B cell (primary cell): Measurements from ENCODE around the gene CMTM3. TPM values are rescaled to one million over a fixed set of nuclear protein-coding genes. Genes with fewer than 3 reads are reported as not detected.

ENCODE experiments used
- ATAC-seq: fragments of 200-7000 bp; cut with Tn5 transposase; one replicate; pipeline ENCODE4 v1.10.0; 2021; ENCODE audit warnings: low read depth, mild to moderate bottlenecking, moderate number of reproducible peaks, moderate library complexity
- CTCF ChIA-PET: fragments of 350-600 bp; sonication (Branson Sonifier 250); formaldehyde crosslinking; loops from one replicate; lab custom pipeline; 2021; ENCODE audit warnings: antibody characterized with exemption, inconsistent platforms; lab: Charles Lee
- POLR2A ChIA-PET: fragments of 350-600 bp; sonication (Branson Sonifier 250); formaldehyde crosslinking; loops from one replicate; lab custom pipeline; 2021; ENCODE audit warnings: antibody characterized with exemption; lab: Charles Lee
- DNase-seq: peaks from one replicate; pipeline ENCODE4 v3.0.0; 2013
- H2AFZ ChIP-seq: 2 replicates; pipeline ENCODE4 v1.6.1; 2012; ENCODE audit warnings: mild to moderate bottlenecking, low read depth, low read length; ENCODE audit not compliant: insufficient read depth, poor library complexity, severe bottlenecking
- H3K27ac ChIP-seq, 2 donors: 1 replicate in 1 of 2; 2 replicates in 1 of 2; pipeline ENCODE4 v1.5.1; 2012 to 2013; ENCODE audit warnings: low read length in 2 of 2, mild to moderate bottlenecking in 2 of 2, moderate library complexity in 1 of 2
- H3K27me3 ChIP-seq, 4 experiments: fragments of 200-600 bp in 1 of 4; sonication (generic) in 1 of 4; replicated peaks in 1 of 4; 1 replicate in 2 of 4; 2 replicates in 2 of 4; pipeline versions ENCODE4 v1.6.1 to v1.7.0; 2013 to 2016; ENCODE audit warnings: low read length in 3 of 4, mild to moderate bottlenecking in 2 of 4, mixed read lengths in 1 of 4, moderate library complexity in 1 of 4; ENCODE audit not compliant: insufficient read depth in 4 of 4, control insufficient read depth in 3 of 4; ENCODE audit errors: control extremely low read depth in 1 of 4
- H3K36me3 ChIP-seq, 2 experiments: replicated peaks in 1 of 2; 1 replicate in 1 of 2; 2 replicates in 1 of 2; pipeline versions ENCODE4 v1.6.1 to v1.7.1; 2013; ENCODE audit warnings: low read length in 1 of 2; ENCODE audit not compliant: insufficient read depth in 2 of 2, control insufficient read depth in 1 of 2; ENCODE audit errors: control extremely low read depth in 1 of 2, extremely low read depth in 1 of 2
- H3K4me1 ChIP-seq, 2 donors: fragments of 200-600 bp in 1 of 2; sonication (generic) in 1 of 2; 1 replicate in 1 of 2; 2 replicates in 1 of 2; pipeline versions ENCODE4 v1.5.1 to v1.6.1; 2013 to 2017; ENCODE audit warnings: low read length in 2 of 2; ENCODE audit not compliant: control insufficient read depth in 2 of 2, insufficient read depth in 2 of 2
- H3K4me2 ChIP-seq: replicated peaks from 2 replicates; pipeline ENCODE3; 2012; ENCODE audit warnings: mild to moderate bottlenecking, low read depth, low read length; ENCODE audit not compliant: poor library complexity, severe bottlenecking
- H3K4me3 ChIP-seq, 5 experiments: fragments of 200-600 bp in 1 of 5; sonication (generic) in 1 of 5; 1 replicate in 3 of 5; 2 replicates in 2 of 5; pipeline versions ENCODE4 v1.5.1 to v1.7.0; 2011 to 2016; ENCODE audit warnings: low read length in 4 of 5, mild to moderate bottlenecking in 4 of 5, low read depth in 2 of 5, control low read depth in 1 of 5, moderate library complexity in 1 of 5; ENCODE audit not compliant: insufficient read depth in 1 of 5; ENCODE audit errors: control extremely low read depth in 1 of 5, extremely low read depth in 1 of 5
- H3K79me2 ChIP-seq: fragments of 200-600 bp; sonication (generic); one replicate; pipeline ENCODE4 v1.6.0; 2016; ENCODE audit warnings: low read length; ENCODE audit not compliant: control insufficient read depth, insufficient read depth
- H3K9ac ChIP-seq: fragments of 200-600 bp; sonication (generic); 2 replicates; pipeline ENCODE4 v1.6.1; 2017; ENCODE audit warnings: mild to moderate bottlenecking, low read length, moderate library complexity
- H3K9me3 ChIP-seq, 3 donors: one replicate each; pipeline versions ENCODE4 v1.6.1 to v1.7.1; 2013; ENCODE audit warnings: low read length in 2 of 3; ENCODE audit not compliant: control insufficient read depth in 2 of 3, insufficient read depth in 1 of 3; ENCODE audit errors: control extremely low read depth in 1 of 3
- H4K20me1 ChIP-seq: 2 replicates; pipeline ENCODE4 v1.6.0; 2012; ENCODE audit warnings: mild to moderate bottlenecking, low read length; ENCODE audit not compliant: insufficient read depth, control insufficient read depth, poor library complexity, severe bottlenecking
- H3K27ac Mint-ChIP-seq: one replicate; pipeline ENCODE4 v1.8.0; 2021; ENCODE audit warnings: mixed read lengths
- H3K27me3 Mint-ChIP-seq: one replicate; pipeline ENCODE4 v1.8.0; 2021; ENCODE audit warnings: mixed read lengths
- H3K4me1 Mint-ChIP-seq: one replicate; pipeline ENCODE4 v1.8.0; 2021; ENCODE audit warnings: mixed read lengths
- H3K4me3 Mint-ChIP-seq: one replicate; pipeline ENCODE4 v1.8.0; 2021; ENCODE audit warnings: mixed read lengths
- H3K9me3 Mint-ChIP-seq: one replicate; pipeline ENCODE4 v1.8.0; 2022; ENCODE audit warnings: mixed read lengths; ENCODE audit not compliant: insufficient read depth
- EZH2 ChIP-seq: IDR thresholded peaks from 2 replicates; pipeline ENCODE4 v1.6.1; 2012; ENCODE audit warnings: borderline replicate concordance, low read depth, mild to moderate bottlenecking, moderate library complexity, low read length; ENCODE audit not compliant: insufficient read depth, poor library complexity, severe bottlenecking
- WGBS: methylation state at CpG from one replicate; pipeline ENCODE4 v1.1.5; 2013; ENCODE audit warnings: missing lambda C conversion rate; ENCODE audit not compliant: insufficient coverage; 5-methylcytosine and 5-hydroxymethylcytosine counted together
- intact Hi-C: fragments of 100-400 bp; cut with micrococcal nuclease; formaldehyde crosslinking; loops from one replicate; pipeline ENCODE4 v1.10.0; 2022
- polyA plus RNA-seq: library from polyadenylated mRNA; depleted of rRNA; stranded (reverse); fragments of >200 nt; gene quantifications from 2 replicates; pipeline ENCODE4 v1.2.3, GENCODE V29; 2012
- total RNA-seq, 2 donors: library from RNA; stranded (reverse); fragments of 120-200 nt in 1 of 2; gene quantifications; 1 replicate in 1 of 2; 2 replicates in 1 of 2; pipeline versions ENCODE4 v1.2.3 to v1.2.4, GENCODE V29; 2013 to 2022
- TF ChIP-seq, protein P1 (sequence below): fragments of 200-600 bp; IDR thresholded peaks from one replicate; pipeline ENCODE4 v1.8.0; 2022; ENCODE audit warnings: antibody characterized with exemption, mild to moderate bottlenecking

CMTM3 gene
- total and polyA plus RNA-seq, 2 donors (not counting 1 experiment from before 2014, with no cell fraction given), result 7.5 to 8.7 TPM

DNA sequence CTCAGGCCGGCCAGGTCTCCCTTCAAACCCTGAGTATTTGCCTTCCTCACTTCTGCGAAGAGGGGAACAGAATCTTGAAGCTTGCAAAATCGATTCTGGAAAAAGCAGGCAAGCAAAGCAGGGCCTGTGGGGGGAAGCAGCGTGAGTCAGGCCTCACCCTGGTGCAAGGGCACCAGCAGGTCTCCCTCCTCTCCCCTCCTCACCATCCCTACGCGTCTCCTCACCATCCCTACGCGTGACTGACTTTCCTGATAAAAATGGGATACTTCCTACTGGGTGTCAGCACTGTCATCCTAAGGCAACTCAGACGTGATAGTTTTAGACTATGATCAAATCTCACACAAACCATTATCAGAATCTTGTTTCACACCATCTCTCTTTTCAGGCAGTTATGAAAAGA is 12.1 kb downstream of the CMTM3 start:
- Mint-ChIP-seq H3K4me1 (no peaks in the 10 kb centered on the region), H3K27me3 (peaks cover 28% of the 10 kb centered on the region), H3K4me3 (no peak overlapping the region), H3K27ac (no peak overlapping the region), H3K9me3 (no peaks in the 10 kb centered on the region)
- H2AFZ ChIP-seq, result no peak overlapping the region
- no peak overlapping the region for H3K27ac ChIP-seq
- no peaks in the 10 kb centered on the region for H3K9me3 ChIP-seq
- CTCF ChIA-PET, result interaction anchor here (1.6 kb wide), 1 partner anchor 34 kb away, joined by 4 read pairs; no protein-coding TSS in a partner anchor
- H3K4me1 ChIP-seq, result no peaks in the 10 kb centered on the region
- TF ChIP-seq, protein P1, sequence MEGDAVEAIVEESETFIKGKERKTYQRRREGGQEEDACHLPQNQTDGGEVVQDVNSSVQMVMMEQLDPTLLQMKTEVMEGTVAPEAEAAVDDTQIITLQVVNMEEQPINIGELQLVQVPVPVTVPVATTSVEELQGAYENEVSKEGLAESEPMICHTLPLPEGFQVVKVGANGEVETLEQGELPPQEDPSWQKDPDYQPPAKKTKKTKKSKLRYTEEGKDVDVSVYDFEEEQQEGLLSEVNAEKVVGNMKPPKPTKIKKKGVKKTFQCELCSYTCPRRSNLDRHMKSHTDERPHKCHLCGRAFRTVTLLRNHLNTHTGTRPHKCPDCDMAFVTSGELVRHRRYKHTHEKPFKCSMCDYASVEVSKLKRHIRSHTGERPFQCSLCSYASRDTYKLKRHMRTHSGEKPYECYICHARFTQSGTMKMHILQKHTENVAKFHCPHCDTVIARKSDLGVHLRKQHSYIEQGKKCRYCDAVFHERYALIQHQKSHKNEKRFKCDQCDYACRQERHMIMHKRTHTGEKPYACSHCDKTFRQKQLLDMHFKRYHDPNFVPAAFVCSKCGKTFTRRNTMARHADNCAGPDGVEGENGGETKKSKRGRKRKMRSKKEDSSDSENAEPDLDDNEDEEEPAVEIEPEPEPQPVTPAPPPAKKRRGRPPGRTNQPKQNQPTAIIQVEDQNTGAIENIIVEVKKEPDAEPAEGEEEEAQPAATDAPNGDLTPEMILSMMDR, result no peak
- TF ChIP-seq EZH2, result no peak
- H3K27me3 ChIP-seq, result peaks cover 0 to 6% (median 3%) of the 10 kb centered on the region in 4 experiments
- H3K36me3 ChIP-seq, result no peaks in the 10 kb centered on the region
- WGBS, result 97% methylated on average over 7 of the region's 9 CpGs
- intact Hi-C loops, result no loop called here
- no peak for ATAC-seq
- POLR2A ChIA-PET, result no interaction called here
- H3K4me2 ChIP-seq, result no peak overlapping the region
- DNase-seq, result no peak
- no peak overlapping the region for H3K9ac ChIP-seq
- H3K79me2 ChIP-seq, result no peaks in the 10 kb centered on the region
- no peaks in the 10 kb centered on the region for H4K20me1 ChIP-seq
- no peak overlapping the region for H3K4me3 ChIP-seq

DNA sequence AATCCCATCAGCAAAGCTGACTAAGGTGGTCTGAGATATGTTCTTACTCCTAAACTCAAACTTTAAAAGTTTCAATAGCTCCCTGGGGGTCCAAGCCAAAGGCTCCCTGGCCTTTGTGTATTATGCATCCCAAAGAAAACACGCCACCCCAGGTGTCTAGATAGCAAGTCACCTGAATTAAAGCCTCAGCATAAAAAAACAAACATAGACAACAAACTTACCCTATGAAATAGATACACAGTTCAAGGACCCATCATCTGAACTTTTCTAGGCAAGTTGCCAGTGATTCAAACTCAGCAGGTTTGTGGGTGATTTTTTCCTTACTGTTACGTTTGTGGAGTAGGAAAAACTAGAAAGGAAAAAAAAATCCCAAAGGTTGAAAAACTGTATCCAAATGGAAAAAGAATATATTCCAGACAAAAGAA is 12.5 kb downstream of the CMTM3 start:
- no peaks in the 10 kb centered on the region for H3K4me1 Mint-ChIP-seq
- H3K27ac ChIP-seq, result no peak overlapping the region
- peaks cover 0 to 7% (median 3%) of the 10 kb centered on the region in 4 experiments for H3K27me3 ChIP-seq
- H3K4me2 ChIP-seq, result no peak overlapping the region
- DNase-seq (no peak), ATAC-seq (no peak)
- no CpG with 5 or more reads among the region's 2 CpGs for WGBS
- no peak overlapping the region for H3K9ac ChIP-seq
- H3K27ac Mint-ChIP-seq, result no peak overlapping the region
- H3K36me3 ChIP-seq, result no peaks in the 10 kb centered on the region
- no peaks in the 10 kb centered on the region for H3K9me3 Mint-ChIP-seq
- peaks cover 32% of the 10 kb centered on the region for H3K27me3 Mint-ChIP-seq
- H3K4me3 ChIP-seq, result no peak overlapping the region
- H3K79me2 ChIP-seq, result no peaks in the 10 kb centered on the region
- no peaks in the 10 kb centered on the region for H3K9me3 ChIP-seq
- no peak for TF ChIP-seq EZH2
- TF ChIP-seq, protein P1, result no peak
- intact Hi-C loops, result no loop called here
- POLR2A ChIA-PET, result no interaction called here
- no peaks in the 10 kb centered on the region for H4K20me1 ChIP-seq
- CTCF ChIA-PET, result interaction anchor here (1.6 to 1.8 kb wide), 2 partner anchors 9 to 34 kb away, joined by 4 to 7 read pairs; no protein-coding TSS in a partner anchor
- no peak overlapping the region for H3K4me3 Mint-ChIP-seq
- H3K4me1 ChIP-seq, result no peaks in the 10 kb centered on the region
- H2AFZ ChIP-seq, result no peak overlapping the region
